Activated CD8-positive, alpha-beta memory T cell treated with anti-CD3 and anti-CD28 coated beads, Interleukin-2, amount 10 ng/mL, durations not matched to agents 7 days and 5 days (primary cell): Measurements from ENCODE around the gene CCL2. TPM values are rescaled to one million over a fixed set of nuclear protein-coding genes. Genes with fewer than 3 reads are reported as not detected.
"Not testable (repeated sequence)": the region's sequence is repeated elsewhere in the genome, so short reads cannot be mapped to it uniquely, and the experiment has no call there.

Experiments
- ATAC-seq: fragments of 150-1000 bp; cut with Tn5 transposase; one replicate; pipeline ENCODE4 v1.10.0; 2021; ENCODE audit warnings: moderate library complexity
- CTCF ChIA-PET: fragments of 350-600 bp; sonication (Branson Sonifier 250); formaldehyde crosslinking; loops from one replicate; lab custom pipeline; 2021; ENCODE audit warnings: antibody characterized with exemption; lab: Charles Lee
- DNase-seq: peaks from one replicate; pipeline ENCODE4 v3.0.0-alpha.2; 2020
- H3K27ac Mint-ChIP-seq: one replicate; pipeline ENCODE4 v1.8.0; 2021; ENCODE audit warnings: mild to moderate bottlenecking, mixed read lengths
- H3K27me3 Mint-ChIP-seq: one replicate; pipeline ENCODE4 v1.8.0; 2021; ENCODE audit warnings: mixed read lengths
- H3K36me3 Mint-ChIP-seq: one replicate; pipeline ENCODE4 v1.8.0; 2021; ENCODE audit warnings: mild to moderate bottlenecking, mixed read lengths
- H3K4me1 Mint-ChIP-seq: one replicate; pipeline ENCODE4 v1.8.0; 2021; ENCODE audit warnings: mixed read lengths
- H3K4me3 Mint-ChIP-seq: one replicate; pipeline ENCODE4 v1.8.0; 2021; ENCODE audit warnings: mild to moderate bottlenecking, moderate library complexity, mixed read lengths
- H3K9me3 Mint-ChIP-seq: one replicate; pipeline ENCODE4 v1.8.0; 2022; ENCODE audit warnings: low read depth, mixed read lengths
- total RNA-seq, 2 experiments: library from RNA; stranded (reverse); gene quantifications; one replicate each; pipeline ENCODE4 v1.2.3, GENCODE V29; 2021

The CCL2 gene
- total RNA-seq, 2 experiments from 2014 or later: 0.73 TPM; not detected in 1

DNA sequence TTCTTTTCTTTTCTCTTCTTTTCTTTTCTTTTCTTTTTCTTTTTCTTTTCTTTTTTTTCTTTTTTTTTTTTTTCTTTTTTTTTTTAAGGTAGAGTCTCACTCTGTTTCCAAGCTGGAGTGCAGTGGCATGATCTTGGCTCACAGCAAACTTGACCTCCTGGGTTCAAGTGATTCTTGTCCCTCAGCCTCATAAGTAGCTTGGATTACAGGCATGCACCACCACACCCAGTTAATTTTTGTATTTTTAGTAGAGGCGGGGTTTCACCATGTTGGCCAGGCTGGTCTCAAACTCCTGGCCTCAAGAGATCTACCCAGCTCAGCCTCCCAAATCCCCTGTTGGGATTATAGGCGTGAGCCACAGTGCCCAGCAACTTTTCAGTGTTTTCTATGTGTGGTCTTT is 27.8 kb upstream of the CCL2 start:
- ATAC-seq, H3K36me3 Mint-ChIP-seq, H3K27ac Mint-ChIP-seq, DNase-seq, H3K4me3 Mint-ChIP-seq, H3K9me3 Mint-ChIP-seq, CTCF ChIA-PET, H3K4me1 Mint-ChIP-seq: not testable (repeated sequence)
- peaks cover 71% of the 10 kb centered on the region for H3K27me3 Mint-ChIP-seq

DNA sequence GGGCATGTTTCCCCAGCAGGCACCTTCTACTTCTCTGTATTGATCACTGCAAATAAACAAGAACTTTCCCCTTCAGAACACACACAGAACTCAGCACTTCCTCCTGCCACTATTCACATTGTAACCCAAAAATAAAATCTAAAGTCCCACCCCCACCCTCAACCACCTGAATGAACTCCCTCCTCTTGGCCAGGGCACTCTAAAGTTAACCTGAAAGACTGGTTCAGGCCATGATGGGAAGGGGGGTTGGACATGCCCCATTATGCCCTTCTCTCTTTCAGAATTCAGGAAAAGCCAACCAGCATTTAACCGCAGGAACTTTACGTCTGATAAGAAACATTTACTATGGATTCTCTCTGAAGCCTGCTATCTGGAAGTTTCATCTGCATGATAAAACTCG is 27.4 kb upstream of the CCL2 start:
- no peak overlapping the region for H3K27ac Mint-ChIP-seq
- no peaks in the 10 kb centered on the region for H3K36me3 Mint-ChIP-seq
- H3K27me3 Mint-ChIP-seq: peaks cover 68% of the 10 kb centered on the region
- DNase-seq (no peak), ATAC-seq (no peak)
- CTCF ChIA-PET: no interaction called here
- H3K4me1 Mint-ChIP-seq: no peaks in the 10 kb centered on the region
- H3K9me3 Mint-ChIP-seq: peaks cover 3% of the 10 kb centered on the region
- H3K4me3 Mint-ChIP-seq: no peak overlapping the region

DNA sequence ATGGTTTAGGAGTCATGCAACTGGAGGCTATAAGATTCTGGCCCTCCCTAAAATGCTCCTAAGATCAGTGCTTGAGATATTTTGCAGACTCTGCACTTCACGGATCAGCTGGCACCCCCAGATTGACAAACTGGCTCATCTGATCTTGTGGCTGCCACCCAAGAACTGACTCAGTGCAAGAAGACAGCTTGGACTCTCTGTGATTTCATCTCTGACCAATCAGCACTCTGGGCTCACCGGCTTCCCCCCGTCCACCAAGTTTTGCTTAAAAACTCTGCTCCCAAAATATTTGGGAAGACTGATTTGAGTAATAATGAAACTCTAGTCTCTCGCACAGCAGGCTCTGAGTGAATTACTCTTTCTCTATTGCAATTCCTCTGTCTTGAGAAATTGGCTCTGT is 26.3 kb upstream of the CCL2 start:
- no peak for ATAC-seq
- H3K4me3 Mint-ChIP-seq: no peak overlapping the region
- H3K27ac Mint-ChIP-seq: no peak overlapping the region
- H3K27me3 Mint-ChIP-seq: peaks cover 66% of the 10 kb centered on the region
- H3K36me3 Mint-ChIP-seq: no peaks in the 10 kb centered on the region
- peaks cover 3% of the 10 kb centered on the region for H3K9me3 Mint-ChIP-seq
- no peaks in the 10 kb centered on the region for H3K4me1 Mint-ChIP-seq
- DNase-seq: no peak
- CTCF ChIA-PET: no interaction called here

DNA sequence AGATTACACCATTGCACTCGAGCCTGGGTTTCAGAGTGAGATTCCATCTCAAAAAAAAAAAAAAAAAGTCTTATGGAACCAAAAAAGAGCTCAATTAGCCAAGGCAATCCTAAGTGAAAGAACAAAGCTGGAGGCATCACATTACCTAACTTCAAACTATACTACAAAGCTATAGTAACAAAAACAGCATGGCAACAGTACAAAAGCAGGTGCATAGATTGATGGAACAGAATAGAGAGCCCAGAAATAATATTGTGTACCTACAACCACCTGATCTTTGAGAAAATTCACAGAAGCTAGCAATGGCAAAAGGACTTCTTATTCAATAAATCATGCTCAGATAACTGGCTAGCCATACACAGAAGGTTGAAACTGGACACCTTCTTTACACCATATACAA is 24.7 kb upstream of the CCL2 start:
- no peaks in the 10 kb centered on the region for H3K36me3 Mint-ChIP-seq
- ATAC-seq: no peak
- peaks cover 57% of the 10 kb centered on the region for H3K27me3 Mint-ChIP-seq
- no peak for DNase-seq
- no peak overlapping the region for H3K27ac Mint-ChIP-seq
- H3K4me1 Mint-ChIP-seq: no peaks in the 10 kb centered on the region
- H3K9me3 Mint-ChIP-seq: peaks cover 3% of the 10 kb centered on the region
- H3K4me3 Mint-ChIP-seq: no peak overlapping the region
- CTCF ChIA-PET: no interaction called here

DNA sequence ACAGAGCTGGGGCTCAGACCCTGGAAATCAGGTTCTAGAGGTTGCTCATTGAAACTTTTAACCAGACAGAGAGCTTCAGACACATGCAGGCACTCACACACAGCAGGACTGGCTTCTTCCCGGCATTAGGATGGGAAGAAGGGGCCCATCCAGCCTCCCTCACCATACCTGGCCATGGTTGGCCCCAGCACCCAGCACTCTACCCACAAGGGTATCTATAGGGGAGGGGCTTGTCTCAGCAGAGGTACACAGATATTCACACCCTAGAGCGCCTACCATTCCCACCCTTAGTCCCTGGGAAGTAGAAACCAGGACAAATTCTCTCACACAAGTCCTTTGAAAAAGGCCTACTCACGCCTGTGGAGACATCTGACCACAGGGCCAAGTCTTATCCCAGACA is 20.5 kb upstream of the CCL2 start:
- peaks cover 31% of the 10 kb centered on the region for H3K27me3 Mint-ChIP-seq
- no peaks in the 10 kb centered on the region for H3K4me1 Mint-ChIP-seq
- H3K4me3 Mint-ChIP-seq: no peak overlapping the region
- H3K9me3 Mint-ChIP-seq: peaks cover 3% of the 10 kb centered on the region
- ATAC-seq (no peak), DNase-seq (no peak)
- no peaks in the 10 kb centered on the region for H3K36me3 Mint-ChIP-seq
- CTCF ChIA-PET: no interaction called here
- H3K27ac Mint-ChIP-seq: no peak overlapping the region

DNA sequence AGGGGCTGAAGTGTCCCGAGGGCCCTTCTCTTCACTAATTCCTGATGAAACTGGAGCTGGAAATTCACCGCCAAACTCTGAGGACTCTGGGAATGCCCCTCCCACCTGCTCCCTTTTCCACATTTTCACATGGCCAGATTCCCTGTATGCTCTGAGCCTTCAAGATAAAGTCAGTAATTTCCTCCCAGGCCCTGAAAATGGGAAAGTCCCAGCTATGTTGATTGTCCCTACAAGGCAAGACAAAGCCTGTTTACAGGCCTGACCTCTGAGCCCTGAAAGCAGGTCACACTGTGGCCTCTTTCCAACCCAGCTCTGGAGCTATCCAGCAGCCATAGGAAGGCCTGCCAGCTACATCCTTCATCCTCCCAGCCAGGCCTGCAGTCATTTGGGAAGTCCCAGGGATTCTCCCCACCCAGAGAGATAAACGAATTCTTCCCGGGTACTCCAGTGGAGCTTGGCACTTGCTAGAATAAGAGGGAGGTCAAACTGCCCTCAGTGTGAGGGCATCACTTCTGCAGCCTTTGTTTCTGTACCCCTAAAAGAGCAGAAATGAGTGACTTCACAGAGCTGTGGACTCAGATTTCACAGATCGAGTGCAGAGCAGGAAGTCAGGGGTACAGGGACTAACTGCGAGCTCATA is 19.6 kb upstream of the CCL2 start:
- H3K4me1 Mint-ChIP-seq: no peaks in the 10 kb centered on the region
- H3K9me3 Mint-ChIP-seq: peaks cover 3% of the 10 kb centered on the region
- CTCF ChIA-PET: interaction anchor here (0.9 kb wide), 1 partner anchor 126 kb away, joined by 4 read pairs; no protein-coding TSS in a partner anchor
- peaks cover 35% of the 10 kb centered on the region for H3K27me3 Mint-ChIP-seq
- no peak overlapping the region for H3K27ac Mint-ChIP-seq
- H3K4me3 Mint-ChIP-seq: no peak overlapping the region
- DNase-seq (no peak), ATAC-seq (no peak)
- H3K36me3 Mint-ChIP-seq: no peaks in the 10 kb centered on the region

DNA sequence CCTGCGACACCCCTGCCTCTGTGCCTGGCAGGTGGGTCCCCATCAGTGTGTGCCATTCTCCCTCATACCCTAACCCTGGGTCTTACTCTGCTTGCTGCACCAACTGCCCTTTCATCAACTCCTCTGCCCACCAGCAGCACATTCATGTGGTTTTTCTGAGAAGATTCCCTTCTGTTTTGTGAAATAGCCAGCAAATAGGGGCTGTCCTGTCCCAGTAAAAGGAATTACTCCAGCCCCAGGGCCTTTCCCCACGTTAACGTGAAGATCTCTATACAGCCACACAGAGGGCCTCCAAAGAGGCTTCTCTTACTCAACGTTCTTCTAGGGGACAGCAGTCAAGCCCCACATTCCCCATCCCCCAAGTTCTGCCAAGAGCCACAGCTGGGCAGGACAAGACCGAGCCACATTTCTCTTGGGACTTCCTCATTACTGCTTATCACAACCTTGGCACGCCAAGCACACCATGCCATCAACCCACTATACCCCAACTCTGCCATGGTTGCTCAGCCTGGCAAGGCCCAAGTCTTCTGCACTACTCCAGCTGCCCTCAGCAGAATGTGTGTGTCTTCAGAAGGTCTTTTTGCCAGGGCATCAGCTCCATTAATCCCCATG is 18.7 kb upstream of the CCL2 start:
- Mint-ChIP-seq H3K27me3 (peaks cover 27% of the 10 kb centered on the region), H3K27ac (no peak overlapping the region), H3K36me3 (no peaks in the 10 kb centered on the region), H3K4me3 (no peak overlapping the region), H3K4me1 (no peaks in the 10 kb centered on the region), H3K9me3 (no peaks in the 10 kb centered on the region)
- ATAC-seq (no peak), DNase-seq (no peak)
- CTCF ChIA-PET: no interaction called here

DNA sequence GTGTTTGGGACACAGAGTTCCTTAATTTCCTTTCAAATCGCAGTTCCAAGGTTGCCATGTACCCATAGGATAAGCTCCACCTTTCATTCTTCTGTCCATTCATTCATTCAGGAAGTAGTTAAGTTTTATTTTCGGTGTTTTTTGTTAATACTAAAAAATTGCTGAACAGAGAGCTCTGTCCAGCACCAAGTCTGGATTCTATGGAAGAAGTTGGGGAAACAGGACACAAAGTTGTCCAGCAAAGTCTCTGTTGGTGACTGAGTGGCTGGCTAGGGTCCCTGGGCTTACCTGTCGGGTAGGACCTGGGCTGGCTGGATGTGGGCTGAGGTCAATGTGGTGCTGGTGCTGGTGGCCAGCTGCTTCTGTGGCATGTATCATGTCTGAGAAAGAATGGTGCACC is 17.6 kb upstream of the CCL2 start:
- peaks cover 28% of the 10 kb centered on the region for H3K27me3 Mint-ChIP-seq
- CTCF ChIA-PET: no interaction called here
- no peak overlapping the region for H3K27ac Mint-ChIP-seq
- DNase-seq (no peak), ATAC-seq (no peak)
- no peaks in the 10 kb centered on the region for H3K9me3 Mint-ChIP-seq
- no peak overlapping the region for H3K4me3 Mint-ChIP-seq
- H3K4me1 Mint-ChIP-seq: no peaks in the 10 kb centered on the region
- no peaks in the 10 kb centered on the region for H3K36me3 Mint-ChIP-seq

DNA sequence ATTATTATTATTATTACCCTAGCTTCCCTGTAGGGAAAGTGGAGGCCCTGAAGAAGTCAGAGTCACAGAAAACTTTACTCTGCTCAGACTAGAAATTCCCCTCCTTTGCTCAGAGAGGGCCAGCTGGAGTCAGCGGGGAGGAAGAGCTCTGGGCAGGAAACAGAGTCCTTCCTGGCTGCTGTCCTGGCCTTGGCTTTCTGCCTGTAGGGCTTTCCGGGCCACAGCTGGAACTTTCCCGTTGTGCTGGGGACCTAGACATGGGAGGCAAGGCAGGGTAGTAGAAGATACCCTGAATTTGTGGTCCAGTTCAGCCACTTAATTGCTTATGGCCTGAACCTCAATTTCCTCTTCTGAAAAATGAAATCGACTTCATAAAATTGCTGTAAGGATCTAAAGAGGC is 14.0 kb upstream of the CCL2 start:
- Mint-ChIP-seq H3K4me1 (no peaks in the 10 kb centered on the region), H3K27ac (no peak overlapping the region), H3K9me3 (no peaks in the 10 kb centered on the region), H3K36me3 (no peaks in the 10 kb centered on the region), H3K27me3 (peaks cover 25% of the 10 kb centered on the region), H3K4me3 (no peak overlapping the region)
- DNase-seq (no peak), ATAC-seq (no peak)
- CTCF ChIA-PET: no interaction called here

DNA sequence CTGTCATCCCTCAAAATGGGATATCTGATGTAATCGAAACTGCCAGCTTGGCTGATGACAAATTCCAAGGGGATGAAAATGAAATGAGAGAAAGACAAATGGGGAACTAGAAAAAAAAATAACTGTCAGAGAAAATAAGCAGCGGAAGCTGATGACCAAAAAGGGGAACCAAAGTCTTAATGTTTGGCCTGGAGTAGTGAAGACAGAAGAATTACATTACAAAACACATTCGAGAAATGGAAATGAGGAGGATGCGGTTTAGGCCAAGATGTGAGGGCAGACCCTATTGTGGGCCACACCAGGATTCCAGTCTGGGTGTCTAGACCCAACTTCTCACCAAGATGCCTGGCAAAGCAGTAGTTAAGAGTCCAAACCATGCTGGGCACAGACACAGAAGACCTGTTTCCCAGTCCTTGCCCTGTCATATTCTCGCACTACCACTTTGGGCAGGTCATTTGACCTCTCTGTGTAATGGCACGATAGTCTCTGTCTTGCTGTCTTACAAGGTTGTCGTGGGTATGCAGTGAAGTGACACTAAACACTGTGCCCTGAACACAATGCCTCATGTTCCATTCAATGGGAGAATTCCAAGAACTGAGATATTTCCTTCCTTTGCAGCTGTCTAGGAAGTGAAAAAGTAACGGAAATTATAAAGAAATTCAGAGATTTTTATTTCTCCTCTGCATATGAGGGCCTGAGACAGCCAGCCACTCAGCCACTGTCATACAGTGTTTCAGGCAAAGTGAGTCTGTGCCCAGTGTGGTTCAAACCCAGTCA is 12.3 kb upstream of the CCL2 start:
- H3K27me3 Mint-ChIP-seq: peaks cover 26% of the 10 kb centered on the region
- DNase-seq: no peak

DNA sequence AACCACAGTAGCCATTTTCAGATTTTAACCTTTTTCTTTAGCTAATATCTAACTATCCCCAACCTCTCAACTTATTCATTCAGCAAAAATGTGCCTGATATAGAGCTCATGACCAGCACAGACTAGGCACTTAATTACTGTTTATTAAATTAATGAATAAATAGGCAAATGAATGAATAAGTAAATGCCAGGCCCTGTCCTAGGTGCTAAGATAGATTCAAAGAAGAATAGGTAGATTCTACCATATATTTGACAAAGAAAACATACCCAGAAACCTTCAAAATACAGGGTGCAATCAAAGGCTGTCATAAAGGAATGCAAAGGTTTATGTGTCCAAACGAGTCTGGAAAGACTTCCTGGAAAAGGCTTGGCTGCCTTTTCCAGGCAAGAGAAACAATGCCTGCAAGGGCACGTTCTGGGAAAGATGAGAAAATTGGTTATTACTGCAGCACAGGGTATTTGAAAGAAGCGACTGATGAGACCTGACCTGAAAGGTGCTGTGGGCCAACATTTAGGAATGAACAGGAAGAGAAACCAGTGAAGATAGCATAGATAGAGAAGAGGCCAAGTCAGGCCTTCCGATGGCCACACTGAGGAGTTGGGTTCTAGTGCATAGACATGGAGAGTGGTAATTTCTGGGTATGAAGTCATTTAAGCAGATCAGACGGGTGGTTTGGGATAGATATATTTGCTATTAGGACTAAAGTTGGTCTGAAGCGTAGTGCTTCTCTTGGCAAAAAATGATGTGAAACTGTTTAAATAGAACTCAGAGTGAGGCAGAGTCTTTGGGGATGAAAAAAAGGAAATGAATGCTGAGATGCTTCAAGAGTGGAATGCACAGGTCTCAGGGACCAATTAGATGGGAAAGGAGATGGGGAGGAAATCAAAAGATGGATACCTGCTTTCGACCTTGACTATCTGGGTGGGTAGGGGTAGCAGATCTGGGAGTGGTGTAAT is 11.4 kb upstream of the CCL2 start:
- no peaks in the 10 kb centered on the region for H3K9me3 Mint-ChIP-seq
- CTCF ChIA-PET: no interaction called here
- H3K27ac Mint-ChIP-seq: no peak overlapping the region
- H3K27me3 Mint-ChIP-seq: peaks cover 25% of the 10 kb centered on the region
- no peak overlapping the region for H3K4me3 Mint-ChIP-seq
- no peaks in the 10 kb centered on the region for H3K36me3 Mint-ChIP-seq
- H3K4me1 Mint-ChIP-seq: no peaks in the 10 kb centered on the region
- DNase-seq (no peak), ATAC-seq (no peak)

More for the DNA sequence above, 12.3 kb upstream of the CCL2 start:
- CTCF ChIA-PET: no interaction called here
- Mint-ChIP-seq H3K27ac (no peak overlapping the region), H3K4me1 (no peaks in the 10 kb centered on the region), H3K36me3 (no peaks in the 10 kb centered on the region), H3K4me3 (no peak overlapping the region), H3K9me3 (no peaks in the 10 kb centered on the region)
- ATAC-seq: no peak

DNA sequence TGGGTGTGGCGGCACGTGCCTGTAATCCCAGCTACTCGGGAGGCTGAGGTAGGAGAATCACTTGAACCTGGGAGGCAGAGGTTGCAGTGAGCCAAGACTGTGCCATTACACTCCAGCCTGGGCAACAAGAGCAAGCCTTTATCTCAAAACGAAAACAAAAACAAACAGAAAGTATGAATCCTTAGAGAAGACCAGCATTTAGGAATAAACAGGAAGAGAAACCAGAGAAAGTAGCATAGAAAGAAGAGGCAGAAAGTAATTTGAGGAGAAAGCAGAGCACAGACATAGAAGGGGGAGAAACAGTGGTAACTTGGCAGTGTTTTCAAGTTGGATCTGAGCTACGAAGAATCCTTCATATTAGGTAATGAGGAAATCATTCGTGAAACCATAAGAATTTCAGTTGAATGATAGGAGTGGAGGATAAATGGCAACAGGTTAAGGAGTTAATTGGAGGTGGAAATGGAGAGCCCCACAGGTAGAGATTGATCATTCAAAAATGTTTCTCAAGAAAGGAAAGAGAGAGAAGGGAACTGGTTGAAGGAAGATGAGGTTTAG is 9.7 kb upstream of the CCL2 start:
- CTCF ChIA-PET: interaction anchor here (1.3 kb wide), 1 partner anchor 116 kb away, joined by 3 read pairs; no protein-coding TSS in a partner anchor
- Mint-ChIP-seq H3K4me1 (no peaks in the 10 kb centered on the region), H3K27ac (no peak overlapping the region), H3K27me3 (peaks cover 20% of the 10 kb centered on the region), H3K9me3 (no peaks in the 10 kb centered on the region), H3K36me3 (no peaks in the 10 kb centered on the region), H3K4me3 (no peak overlapping the region)
- ATAC-seq: no peak
- DNase-seq: no peak

DNA sequence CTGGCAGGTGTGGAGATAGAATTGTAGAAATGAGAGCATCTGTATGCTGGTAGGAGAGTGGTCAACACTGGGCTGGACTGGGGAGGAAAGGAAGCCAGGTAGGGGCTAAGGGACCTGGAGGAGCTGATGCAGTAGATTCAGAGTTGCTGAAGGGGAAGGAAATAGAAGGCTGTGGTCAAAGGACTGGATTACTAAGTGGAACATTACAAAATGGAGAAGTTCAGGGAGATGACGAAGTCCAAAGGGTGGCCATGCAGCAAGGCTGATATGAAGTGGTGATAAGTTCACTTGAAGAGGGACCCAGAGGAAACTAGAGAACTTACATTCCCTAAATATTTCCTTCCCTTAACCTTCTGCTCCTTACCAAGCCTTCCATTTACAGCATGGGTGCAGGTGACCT is 8.6 kb upstream of the CCL2 start:
- CTCF ChIA-PET: no interaction called here
- ATAC-seq: no peak
- H3K36me3 Mint-ChIP-seq: no peaks in the 10 kb centered on the region
- no peak for DNase-seq
- no peak overlapping the region for H3K27ac Mint-ChIP-seq
- H3K27me3 Mint-ChIP-seq: peaks cover 30% of the 10 kb centered on the region
- H3K4me1 Mint-ChIP-seq: no peaks in the 10 kb centered on the region
- H3K4me3 Mint-ChIP-seq: no peak overlapping the region
- no peaks in the 10 kb centered on the region for H3K9me3 Mint-ChIP-seq
